Liver (tissue), 3 donors: Measurements from ENCODE around the gene BCL2.

ENCODE experiments used
- ATF3 ChIP-seq: IDR thresholded peaks from 2 replicates; pipeline ENCODE4 v1.6.1; 2016; ENCODE audit warnings: antibody characterized with exemption
- CTCF ChIP-seq: fragments of 150-350 bp; IDR thresholded peaks from 2 replicates; pipeline ENCODE4 v1.5.1; 2017; ENCODE audit warnings: improper control_type of control experiment, low read depth, low read length; ENCODE audit not compliant: missing input control
- EGR1 ChIP-seq, 2 donors: IDR thresholded peaks; 2 replicates each; pipeline ENCODE4 v1.6.1; 2016 to 2018; ENCODE audit warnings: antibody characterized with exemption in 2 of 2, low read depth in 2 of 2
- FOXA1 ChIP-seq: IDR thresholded peaks from 2 replicates; pipeline ENCODE4 v1.6.1; 2016; ENCODE audit warnings: antibody characterized with exemption
- HNF4A ChIP-seq, 2 donors: conservative IDR thresholded peaks; 2 replicates each; pipeline ENCODE4 v1.6.1; 2016; ENCODE audit warnings: antibody characterized with exemption in 2 of 2, mild to moderate bottlenecking in 2 of 2
- HNF4G ChIP-seq: IDR thresholded peaks from 2 replicates; pipeline ENCODE4 v1.6.1; 2016; ENCODE audit warnings: antibody characterized with exemption
- JUND ChIP-seq, 2 donors: IDR thresholded peaks; 2 replicates each; pipeline ENCODE4 v1.6.1; 2016; ENCODE audit warnings: antibody characterized with exemption in 2 of 2
- MAX ChIP-seq: IDR thresholded peaks from 2 replicates; pipeline ENCODE4 v1.6.1; 2016; ENCODE audit warnings: antibody characterized with exemption
- RAD21 ChIP-seq, 2 donors: IDR thresholded peaks; 2 replicates each; pipeline ENCODE4 v1.6.1; 2016; ENCODE audit warnings: antibody characterized with exemption in 2 of 2, mild to moderate bottlenecking in 2 of 2
- REST ChIP-seq: IDR thresholded peaks from 2 replicates; pipeline ENCODE4 v1.6.1; 2016; ENCODE audit warnings: antibody characterized with exemption, mild to moderate bottlenecking
- RXRA ChIP-seq, 2 donors: IDR thresholded peaks; 2 replicates each; pipeline ENCODE4 v1.6.1; 2017 to 2018; ENCODE audit warnings: antibody characterized with exemption in 2 of 2, mild to moderate bottlenecking in 1 of 2
- TAF1 ChIP-seq: conservative IDR thresholded peaks from 2 replicates; pipeline ENCODE4 v1.6.1; 2016; ENCODE audit warnings: antibody characterized with exemption, mild to moderate bottlenecking
- YY1 ChIP-seq: IDR thresholded peaks from 2 replicates; pipeline ENCODE4 v1.6.1; 2016; ENCODE audit warnings: antibody characterized with exemption, mild to moderate bottlenecking
- ZBTB33 ChIP-seq: IDR thresholded peaks from 2 replicates; pipeline ENCODE4 v1.6.1; 2016; ENCODE audit warnings: antibody characterized with exemption
- donor health status: healthy.
- donor health status: healthy.

- TF ChIP-seq CTCF (no peak), ATF3 (no peak), REST (no peak), RXRA (IDR thresholded peaks at IDR 0.05) (no peak), TAF1 (no peak), MAX (no peak), HNF4G (no peak), YY1 (no peak), FOXA1 (no peak), ZBTB33 (no peak), EGR1 (IDR thresholded peaks at IDR 0.05; ENCODE audit: low read depth in 2 of 2) (no peak), RAD21 (IDR thresholded peaks at IDR 0.05) (no peak), HNF4A (conservative IDR thresholded peaks at IDR 0.05) (no peak), JUND (IDR thresholded peaks at IDR 0.05) (no peak)
Measured at GRCh38 chr18:63102941-63103744, 216.4 kb downstream of the BCL2 start.
